WTC11 (cell line): Measurements from ENCODE around the gene CNMD. TPM values are rescaled to one million over a fixed set of nuclear protein-coding genes. Genes with fewer than 3 reads are reported as not detected.

Source experiments
- ATAC-seq: fragments of 200-7000 bp; cut with Tn5 transposase; 2 replicates; pipeline ENCODE4 v1.10.0; 2021; ENCODE audit warnings: mild to moderate bottlenecking, moderate library complexity
- CTCF ChIA-PET: fragments of 300-600 bp; sonication (Branson Sonifier 250); formaldehyde crosslinking; loops from one replicate; lab custom pipeline; 2021; ENCODE audit warnings: antibody characterized with exemption; lab: Charles Lee
- POLR2A ChIA-PET: fragments of 350-600 bp; sonication (Branson Sonifier 250); formaldehyde crosslinking; loops from one replicate; lab custom pipeline; 2021; ENCODE audit warnings: antibody characterized with exemption; lab: Charles Lee
- DNase-seq: peaks from one replicate; pipeline ENCODE4 v3.0.0; 2021; ENCODE audit warnings: low spot score
- H3K27ac Mint-ChIP-seq: 2 replicates; pipeline ENCODE4 v1.8.0; 2021; ENCODE audit warnings: mixed read lengths
- H3K27me3 Mint-ChIP-seq: 2 replicates; pipeline ENCODE4 v1.8.0; 2021; ENCODE audit warnings: low read depth, mild to moderate bottlenecking, moderate library complexity, mixed read lengths
- H3K36me3 Mint-ChIP-seq: 2 replicates; pipeline ENCODE4 v1.8.0; 2021; ENCODE audit warnings: mixed read lengths
- H3K4me1 Mint-ChIP-seq: 2 replicates; pipeline ENCODE4 v1.8.0; 2022; ENCODE audit warnings: mixed read lengths
- H3K4me3 Mint-ChIP-seq: 2 replicates; pipeline ENCODE4 v1.8.0; 2021; ENCODE audit warnings: mild to moderate bottlenecking, moderate library complexity, mixed read lengths
- H3K9me3 Mint-ChIP-seq: 2 replicates; pipeline ENCODE4 v1.8.0; 2021; ENCODE audit warnings: mixed read lengths
- CDX4 ChIP-seq: fragments of 250-450 bp; sonication (Bioruptor Pico); IDR thresholded peaks from 2 replicates; pipeline ENCODE4 v1.9.0; 2021; ENCODE audit warnings: moderate library complexity, mild to moderate bottlenecking, inconsistent platforms, borderline replicate concordance
- CREB1 ChIP-seq: sonication (generic); formaldehyde crosslinking; IDR thresholded peaks from 2 replicates; pipeline ENCODE4 v1.8.0; 2023; ENCODE audit warnings: mild to moderate bottlenecking, missing genetic modification reagents
- CREM ChIP-seq: sonication (generic); formaldehyde crosslinking; IDR thresholded peaks from 2 replicates; pipeline ENCODE4 v1.8.1; 2022; ENCODE audit warnings: mild to moderate bottlenecking, missing genetic modification reagents, moderate library complexity
- E2F5 ChIP-seq: sonication (generic); formaldehyde crosslinking; IDR thresholded peaks from 2 replicates; pipeline ENCODE4 v1.8.1; 2022; ENCODE audit warnings: mild to moderate bottlenecking, moderate library complexity, missing genetic modification reagents
- ELF4 ChIP-seq: sonication (generic); formaldehyde crosslinking; IDR thresholded peaks from 2 replicates; pipeline ENCODE4 v1.8.1; 2022; ENCODE audit warnings: low read depth, mild to moderate bottlenecking, moderate library complexity, missing genetic modification reagents
- FOXJ3 ChIP-seq: sonication (generic); formaldehyde crosslinking; IDR thresholded peaks from 2 replicates; pipeline ENCODE4 v1.9.0; 2021; ENCODE audit warnings: missing genetic modification reagents, mild to moderate bottlenecking, borderline replicate concordance
- FOXP4 ChIP-seq: sonication (generic); formaldehyde crosslinking; IDR thresholded peaks from 2 replicates; pipeline ENCODE4 v1.8.0; 2022; ENCODE audit warnings: mild to moderate bottlenecking, missing genetic modification reagents
- HMGXB4 ChIP-seq: sonication (generic); formaldehyde crosslinking; IDR thresholded peaks from 2 replicates; pipeline ENCODE4 v1.8.1; 2023; ENCODE audit warnings: mild to moderate bottlenecking, moderate library complexity, missing genetic modification reagents
- JUN ChIP-seq: sonication (generic); formaldehyde crosslinking; IDR thresholded peaks from 2 replicates; pipeline ENCODE4 v1.8.0; 2023; ENCODE audit warnings: mild to moderate bottlenecking, missing genetic modification reagents
- KAT7 ChIP-seq: sonication (generic); formaldehyde crosslinking; IDR thresholded peaks from 2 replicates; pipeline ENCODE4 v1.8.1; 2023; ENCODE audit warnings: missing genetic modification reagents, mild to moderate bottlenecking, borderline replicate concordance
- MXD4 ChIP-seq: fragments of 250-450 bp; sonication (Bioruptor Pico); IDR thresholded peaks from 2 replicates; pipeline ENCODE4 v1.8.0; 2021; ENCODE audit warnings: mild to moderate bottlenecking, moderate library complexity, borderline replicate concordance
- NFE2L1 ChIP-seq: sonication (generic); formaldehyde crosslinking; IDR thresholded peaks from 2 replicates; pipeline ENCODE4 v1.8.1; 2023; ENCODE audit warnings: missing genetic modification reagents
- NFYB ChIP-seq: sonication (generic); formaldehyde crosslinking; conservative IDR thresholded peaks from 2 replicates; pipeline ENCODE4 v1.8.0; 2022; ENCODE audit warnings: low read depth, missing genetic modification reagents
- NR2C2 ChIP-seq: sonication (generic); formaldehyde crosslinking; IDR thresholded peaks from 2 replicates; pipeline ENCODE4 v1.8.0; 2022; ENCODE audit warnings: mild to moderate bottlenecking, missing genetic modification reagents
- OVOL2 ChIP-seq: fragments of 250-450 bp; sonication (Bioruptor Pico); IDR thresholded peaks from 2 replicates; pipeline ENCODE4 v1.9.0; 2021; ENCODE audit warnings: mild to moderate bottlenecking, borderline replicate concordance
- PRDM15 ChIP-seq: sonication (generic); formaldehyde crosslinking; IDR thresholded peaks from 2 replicates; pipeline ENCODE4 v1.8.0; 2022; ENCODE audit warnings: missing genetic modification reagents
- RELA ChIP-seq: sonication (generic); formaldehyde crosslinking; IDR thresholded peaks from 2 replicates; pipeline ENCODE4 v1.8.1; 2022; ENCODE audit warnings: missing genetic modification reagents, mild to moderate bottlenecking, borderline replicate concordance
- RORB ChIP-seq: fragments of 250-450 bp; sonication (Bioruptor Pico); IDR thresholded peaks from 2 replicates; pipeline ENCODE4 v1.9.0; 2021; ENCODE audit warnings: mild to moderate bottlenecking
- SMAD3 ChIP-seq: sonication (generic); formaldehyde crosslinking; IDR thresholded peaks from 2 replicates; pipeline ENCODE4 v1.8.0; 2022; ENCODE audit warnings: missing genetic modification reagents, mild to moderate bottlenecking, borderline replicate concordance
- TP53 ChIP-seq: sonication (generic); formaldehyde crosslinking; IDR thresholded peaks from 2 replicates; pipeline ENCODE4 v1.8.1; 2023; ENCODE audit warnings: mild to moderate bottlenecking, missing genetic modification reagents
- USF1 ChIP-seq: sonication (generic); formaldehyde crosslinking; IDR thresholded peaks from 2 replicates; pipeline ENCODE4 v1.8.0; 2022; ENCODE audit warnings: mild to moderate bottlenecking, missing genetic modification reagents
- ZNF121 ChIP-seq: sonication (generic); formaldehyde crosslinking; IDR thresholded peaks from 2 replicates; pipeline ENCODE4 v1.8.0; 2023; ENCODE audit warnings: missing genetic modification reagents
- ZNF138 ChIP-seq: sonication (generic); formaldehyde crosslinking; conservative IDR thresholded peaks from 2 replicates; pipeline ENCODE4 v1.8.1; 2022; ENCODE audit warnings: mild to moderate bottlenecking, moderate library complexity, missing genetic modification reagents
- ZNF317 ChIP-seq: sonication (generic); formaldehyde crosslinking; IDR thresholded peaks from 2 replicates; pipeline ENCODE4 v1.8.1; 2023; ENCODE audit warnings: low read depth, mild to moderate bottlenecking, moderate library complexity, missing genetic modification reagents, borderline replicate concordance
- ZNF396 ChIP-seq: fragments of 250-450 bp; sonication (Bioruptor Pico); IDR thresholded peaks from 2 replicates; pipeline ENCODE4 v1.8.0; 2021; ENCODE audit warnings: mild to moderate bottlenecking, moderate library complexity, borderline replicate concordance
- total RNA-seq: library from RNA; stranded (reverse); gene quantifications from 3 replicates; pipeline ENCODE4 v1.2.3, GENCODE V29; 2021

CNMD gene
- total RNA-seq, 1 experiment from 2014 or later, result 95.1 TPM

GRCh38 chr13:52784591-52785340 lies 45.1 kb upstream of the CNMD start:
- POLR2A ChIA-PET, result no interaction called here
- no peak overlapping the region for H3K4me3 Mint-ChIP-seq
- H3K27ac Mint-ChIP-seq, result no peak overlapping the region
- CTCF ChIA-PET, result interaction anchor here (1.2 kb wide), 1 partner anchor 46 kb away, joined by 3 read pairs; no protein-coding TSS in a partner anchor
- ATAC-seq (no peak), DNase-seq (no peak)
- H3K36me3 Mint-ChIP-seq, result no peaks in the 10 kb centered on the region
- H3K27me3 Mint-ChIP-seq, result no peaks in the 10 kb centered on the region; the same call in 1 of the 2 replicates
- TF ChIP-seq CREB1 (CRISPR knock-in tag) (no peak), ELF4 (CRISPR knock-in tag) (no peak), JUN (CRISPR knock-in tag) (no peak), NR2C2 (CRISPR knock-in tag) (no peak), FOXP4 (no peak), ZNF138 (CRISPR knock-in tag) (no peak)
- H3K9me3 Mint-ChIP-seq, result no peaks in the 10 kb centered on the region
- H3K4me1 Mint-ChIP-seq, result peaks cover 18% of the 10 kb centered on the region

- ChIA-PET POLR2A (no interaction called here), CTCF (no interaction called here)
- H3K36me3 Mint-ChIP-seq, result no peaks in the 10 kb centered on the region
- no peaks in the 10 kb centered on the region; the same call in 1 of the 2 replicates for H3K27me3 Mint-ChIP-seq
- H3K4me1 Mint-ChIP-seq, result peaks cover 20% of the 10 kb centered on the region
- H3K4me3 Mint-ChIP-seq, result no peak overlapping the region
- TF ChIP-seq OVOL2 (CRISPR knock-in tag) (no peak), CREM (CRISPR knock-in tag) (no peak), RORB (CRISPR knock-in tag) (no peak), HMGXB4 (CRISPR knock-in tag) (no peak), ZNF121 (no peak), RELA (CRISPR knock-in tag) (no peak), PRDM15 (CRISPR knock-in tag) (no peak), NFYB (CRISPR knock-in tag) (no peak), ZNF317 (CRISPR knock-in tag) (no peak), FOXJ3 (CRISPR knock-in tag) (no peak), SMAD3 (CRISPR knock-in tag) (no peak), E2F5 (CRISPR knock-in tag) (no peak), NFE2L1 (CRISPR knock-in tag) (no peak), USF1 (CRISPR knock-in tag) (no peak), CDX4 (CRISPR knock-in tag) (no peak), ZNF396 (CRISPR knock-in tag) (no peak), KAT7 (CRISPR knock-in tag) (no peak), TP53 (CRISPR knock-in tag) (no peak), MXD4 (CRISPR knock-in tag) (no peak)
- H3K27ac Mint-ChIP-seq, result no peak overlapping the region
- no peak for DNase-seq
- ATAC-seq, result no peak
- no peaks in the 10 kb centered on the region for H3K9me3 Mint-ChIP-seq
Measured at GRCh38 chr13:52783943-52784342, 44.3 kb upstream of the CNMD start.
